Lung (tissue), 12 donors: ENCODE measurements around the gene PAPSS2. TPM values are rescaled to one million over a fixed set of nuclear protein-coding genes. Genes with fewer than 3 reads are reported as not detected.
A peak's percentile ranks its signal among the peaks of the same experiment; 100 is the strongest.
"Not testable (repeated sequence)": the region's sequence is repeated elsewhere in the genome, so short reads cannot be mapped to it uniquely, and the experiment has no call there.

ENCODE experiments used
- ATAC-seq: fragments of 200-7000 bp; cut with Tn5 transposase; one replicate; pipeline ENCODE4 v1.9.1; 2020; ENCODE audit warnings: moderate number of reproducible peaks; ENCODE audit not compliant: insufficient read depth, low FRiP score
- DNase-seq, 3 donors: peaks; one replicate each; pipeline ENCODE4 v3.0.0-alpha.2; 2013 to 2017
- H3K27ac ChIP-seq, 2 donors: one replicate each; pipeline ENCODE4 v1.5.1; 2013; ENCODE audit warnings: mild to moderate bottlenecking in 2 of 2, moderate library complexity in 2 of 2, control low read depth in 1 of 2, inconsistent platforms in 1 of 2, low read depth in 1 of 2, low read length in 1 of 2
- H3K27me3 ChIP-seq, 3 donors: one replicate each; pipeline ENCODE4 v1.5.1; 2013; ENCODE audit warnings: low read length in 2 of 3; ENCODE audit not compliant: control insufficient read depth in 3 of 3, insufficient read depth in 3 of 3
- H3K36me3 ChIP-seq, 4 donors: one replicate each; pipeline ENCODE4 v1.5.1; 2013; ENCODE audit warnings: low read length in 4 of 4, mild to moderate bottlenecking in 1 of 4, moderate library complexity in 1 of 4; ENCODE audit not compliant: control insufficient read depth in 4 of 4, insufficient read depth in 4 of 4
- H3K4me1 ChIP-seq, 5 donors: one replicate each; pipeline ENCODE4 v1.5.1; 2013; ENCODE audit warnings: low read length in 5 of 5, mild to moderate bottlenecking in 2 of 5, moderate library complexity in 1 of 5; ENCODE audit not compliant: control insufficient read depth in 5 of 5, insufficient read depth in 5 of 5
- H3K4me3 ChIP-seq: one replicate; pipeline ENCODE4 v1.5.1; 2013; ENCODE audit warnings: mild to moderate bottlenecking, control low read depth, moderate library complexity
- H3K9ac ChIP-seq, 2 donors: one replicate each; pipeline ENCODE4 v1.5.1; 2013; ENCODE audit warnings: low read length in 2 of 2, control low read depth in 1 of 2; ENCODE audit not compliant: insufficient read depth in 1 of 2
- H3K9me3 ChIP-seq, 4 donors: one replicate each; pipeline ENCODE4 v1.5.1; 2013; ENCODE audit warnings: low read length in 3 of 4, mild to moderate bottlenecking in 1 of 4, moderate library complexity in 1 of 4; ENCODE audit not compliant: control insufficient read depth in 4 of 4, insufficient read depth in 3 of 4
- CTCF ChIP-seq: IDR thresholded peaks from 2 replicates; pipeline ENCODE4 v1.5.1; 2012; ENCODE audit warnings: mild to moderate bottlenecking; ENCODE audit errors: control extremely low read depth, extremely low read depth
- WGBS, 2 donors: extraction: QIAGEN DNeasy Blood & Tissue Kit; methylation state at CpG; one replicate each; pipeline ENCODE4 v1.1.7; 2013; 5-methylcytosine and 5-hydroxymethylcytosine counted together
- polyA plus RNA-seq, 2 donors: library from polyadenylated mRNA; stranded (reverse); fragments of 200-250 nt; gene quantifications; one replicate each; pipeline ENCODE4 v1.2.1, GENCODE V29; 2013
- total RNA-seq, 2 donors: library from RNA; depleted of rRNA in 1 of 2; stranded (reverse); fragments of >200 nt in 1 of 2; gene quantifications; one replicate each; pipeline ENCODE4 v1.2.1, GENCODE V29; 2014 to 2021
- donor health status: control.
- donor health status: control.
- donor health status: Bipolar disorder and iron deficiency.
- donor health status: healthy.
- donor health status: DM: yes; HTN: yes; CAD: no.

The PAPSS2 gene
- total and polyA plus RNA-seq, 4 donors: 29.0 to 107 (median 81.1) TPM

GRCh38 chr10:87618566-87619423, 40.9 kb upstream of the PAPSS2 start:
- peak overlapping the region in 1 of 2 donors; percentile 29 for H3K27ac ChIP-seq
- no peak for TF ChIP-seq CTCF
- H3K36me3 ChIP-seq: no peaks in the 10 kb centered on the region
- peaks cover 0 to 3% (median 0%) of the 10 kb centered on the region in 5 donors for H3K4me1 ChIP-seq
- H3K9ac ChIP-seq: no peak overlapping the region
- H3K4me3 ChIP-seq: no peak overlapping the region
- H3K27me3 ChIP-seq: no peaks in the 10 kb centered on the region
- DNase-seq: peak in 2 of 3 donors; percentile 11 to 37
- no peaks in the 10 kb centered on the region for H3K9me3 ChIP-seq
- WGBS, 2 donors: 65 to 68% methylated on average over 11 of the region's 11 CpGs
- ATAC-seq: peak; percentile 60

GRCh38 chr10:87619705-87620104, 40.0 kb upstream of the PAPSS2 start:
- Histone ChIP-seq H3K9ac (no peak overlapping the region), H3K4me3 (no peak overlapping the region), H3K9me3 (no peaks in the 10 kb centered on the region), H3K4me1 (peaks cover 0 to 3% (median 0%) of the 10 kb centered on the region in 5 donors), H3K27ac (no peak overlapping the region), H3K27me3 (no peaks in the 10 kb centered on the region), H3K36me3 (no peaks in the 10 kb centered on the region)
- peak; percentile 70 for ATAC-seq
- peak; percentile 30 to 65 (median 43) for DNase-seq
- 62 to 78% methylated on average over 5 of the region's 5 CpGs for WGBS, 2 donors
- TF ChIP-seq CTCF: no peak

GRCh38 chr10:87621440-87621839, 38.2 kb upstream of the PAPSS2 start:
- not testable (repeated sequence) for DNase-seq, H3K4me3 ChIP-seq, H3K9ac ChIP-seq, H3K9me3 ChIP-seq, H3K36me3 ChIP-seq, H3K27me3 ChIP-seq, ATAC-seq, H3K27ac ChIP-seq, H3K4me1 ChIP-seq

- Histone ChIP-seq H3K36me3 (no peaks in the 10 kb centered on the region), H3K9ac (no peak overlapping the region), H3K4me3 (no peak overlapping the region), H3K4me1 (peaks cover 0 to 1% (median 0%) of the 10 kb centered on the region in 5 donors), H3K27me3 (no peaks in the 10 kb centered on the region), H3K9me3 (no peaks in the 10 kb centered on the region), H3K27ac (no peak overlapping the region)
- 86 to 93% methylated on average over 7 of the region's 7 CpGs for WGBS, 2 donors
- no peak for TF ChIP-seq CTCF
- DNase-seq (no peak), ATAC-seq (no peak)
Observed at GRCh38 chr10:87622314-87623004, 37.2 kb upstream of the PAPSS2 start.
